Central memory CD8-positive, alpha-beta T cell (primary cell): Measurements from ENCODE around the gene LAIR2.
"Not testable (repeated sequence)": the region's sequence is repeated elsewhere in the genome, so short reads cannot be mapped to it uniquely, and the experiment has no call there.

Experiments used
- ATAC-seq: fragments of 150-1000 bp; cut with Tn5 transposase; replicated peaks from 2 replicates; pipeline ENCODE4 v1.10.0; 2022; ENCODE audit warnings: mild to moderate bottlenecking, moderate FRiP score, moderate number of reproducible peaks; ENCODE audit not compliant: poor library complexity, severe bottlenecking; ENCODE audit errors: extremely low read depth
- DNase-seq, 2 donors: peaks; one replicate each; pipeline ENCODE4 v3.0.0; 2021; ENCODE audit warnings: low spot score in 2 of 2
- H3K27ac Mint-ChIP-seq: one replicate; pipeline ENCODE4 v1.8.0; 2022; ENCODE audit warnings: low read depth, mild to moderate bottlenecking, moderate library complexity, mixed read lengths
- H3K27me3 Mint-ChIP-seq: one replicate; pipeline ENCODE4 v1.8.0; 2022; ENCODE audit warnings: mixed read lengths
- H3K36me3 Mint-ChIP-seq: one replicate; pipeline ENCODE4 v1.8.0; 2022; ENCODE audit warnings: mild to moderate bottlenecking, moderate library complexity, mixed read lengths; ENCODE audit not compliant: insufficient read depth
- H3K4me1 Mint-ChIP-seq: one replicate; pipeline ENCODE4 v1.8.0; 2022; ENCODE audit warnings: mixed read lengths
- H3K4me3 Mint-ChIP-seq: one replicate; pipeline ENCODE4 v1.8.0; 2022; ENCODE audit warnings: mild to moderate bottlenecking, moderate library complexity, mixed read lengths
- H3K9me3 Mint-ChIP-seq: one replicate; pipeline ENCODE4 v1.8.0; 2022; ENCODE audit warnings: mixed read lengths

Gene LAIR2

GRCh38 chr19:54461210-54461609 is 41.4 kb upstream of the LAIR2 start:
- ATAC-seq, result no peak
- H3K27me3 Mint-ChIP-seq, result no peaks in the 10 kb centered on the region
- no peak for DNase-seq
- H3K36me3 Mint-ChIP-seq, result peaks cover 65% of the 10 kb centered on the region
- no peak overlapping the region for H3K27ac Mint-ChIP-seq
- H3K4me1 Mint-ChIP-seq, result peaks cover 48% of the 10 kb centered on the region
- peak overlapping the region; percentile 86 for H3K4me3 Mint-ChIP-seq
- H3K9me3 Mint-ChIP-seq, result no peaks in the 10 kb centered on the region

- H3K4me1 Mint-ChIP-seq, result peaks cover 48% of the 10 kb centered on the region
- H3K27me3 Mint-ChIP-seq, result no peaks in the 10 kb centered on the region
- peaks cover 63% of the 10 kb centered on the region for H3K36me3 Mint-ChIP-seq
- DNase-seq (no peak), ATAC-seq (no peak)
- peak overlapping the region; percentile 42 for H3K27ac Mint-ChIP-seq
- peak overlapping the region; percentile 86 for H3K4me3 Mint-ChIP-seq
- no peaks in the 10 kb centered on the region for H3K9me3 Mint-ChIP-seq
Measured at GRCh38 chr19:54461613-54462012, 41.0 kb upstream of the LAIR2 start.

GRCh38 chr19:54462047-54462654 is 40.5 kb upstream of the LAIR2 start:
- Mint-ChIP-seq H3K4me1 (peaks cover 48% of the 10 kb centered on the region), H3K36me3 (peaks cover 59% of the 10 kb centered on the region), H3K27me3 (no peaks in the 10 kb centered on the region), H3K4me3 (peak overlapping the region; percentile 86), H3K9me3 (no peaks in the 10 kb centered on the region), H3K27ac (peak overlapping the region; percentile 42)
- ATAC-seq (no peak), DNase-seq (no peak)

GRCh38 chr19:54462655-54463530 is 39.7 kb upstream of the LAIR2 start:
- Mint-ChIP-seq H3K4me1 (peaks cover 48% of the 10 kb centered on the region), H3K36me3 (peaks cover 55% of the 10 kb centered on the region), H3K27me3 (no peaks in the 10 kb centered on the region), H3K27ac (peak overlapping the region; percentile 88), H3K9me3 (no peaks in the 10 kb centered on the region), H3K4me3 (peak overlapping the region; percentile 86)
- peak; percentile 56 for ATAC-seq
- DNase-seq, result peak; percentile 59 to 68

- Mint-ChIP-seq H3K27ac (peak within 1 kb of the TSS; percentile 88), H3K4me1 (peaks cover 42% of the 10 kb centered on the region), H3K9me3 (no peaks in the 10 kb centered on the region), H3K36me3 (peaks cover 48% of the 10 kb centered on the region), H3K27me3 (peaks cover 4% of the 10 kb centered on the region), H3K4me3 (peak within 1 kb of the TSS; percentile 86)
- peak; percentile 64 for ATAC-seq
- DNase-seq, result peak; percentile 87
Measured at GRCh38 chr19:54463531-54464043, 39.0 kb upstream of the LAIR2 start, which contains the start of gene LENG9. Gene LENG9 (minus strand): TSS chr19:54463778. CDS start chr19:54463526, 252 bp downstream.

GRCh38 chr19:54464044-54464629 is 38.5 kb upstream of the LAIR2 start:
- ATAC-seq, result peak; percentile 54
- no peaks in the 10 kb centered on the region for H3K9me3 Mint-ChIP-seq
- peak overlapping the region; percentile 86 for H3K4me3 Mint-ChIP-seq
- H3K27me3 Mint-ChIP-seq, result peaks cover 10% of the 10 kb centered on the region
- H3K4me1 Mint-ChIP-seq, result peaks cover 36% of the 10 kb centered on the region
- peak; percentile 71 to 76 for DNase-seq
- H3K36me3 Mint-ChIP-seq, result peaks cover 43% of the 10 kb centered on the region
- H3K27ac Mint-ChIP-seq, result peak overlapping the region; percentile 88

- H3K4me3 Mint-ChIP-seq, result peak overlapping the region; percentile 86
- H3K27me3 Mint-ChIP-seq, result peaks cover 17% of the 10 kb centered on the region
- H3K36me3 Mint-ChIP-seq, result peaks cover 36% of the 10 kb centered on the region
- no peaks in the 10 kb centered on the region for H3K9me3 Mint-ChIP-seq
- peaks cover 29% of the 10 kb centered on the region for H3K4me1 Mint-ChIP-seq
- H3K27ac Mint-ChIP-seq, result peak overlapping the region; percentile 88
- DNase-seq (peak in 1 of 2 donors; percentile 49), ATAC-seq (no peak)
Measured at GRCh38 chr19:54464630-54465425, 37.8 kb upstream of the LAIR2 start.

GRCh38 chr19:54465426-54466109 is 37.1 kb upstream of the LAIR2 start:
- no peak for DNase-seq
- no peak for ATAC-seq
- Mint-ChIP-seq H3K36me3 (peaks cover 33% of the 10 kb centered on the region), H3K9me3 (no peaks in the 10 kb centered on the region), H3K4me3 (peak overlapping the region; percentile 69), H3K27ac (no peak overlapping the region), H3K27me3 (peaks cover 24% of the 10 kb centered on the region), H3K4me1 (peaks cover 34% of the 10 kb centered on the region)

GRCh38 chr19:54466110-54466480 is 36.5 kb upstream of the LAIR2 start:
- not testable (repeated sequence) for ATAC-seq, DNase-seq, H3K27ac Mint-ChIP-seq, H3K9me3 Mint-ChIP-seq
- H3K4me3 Mint-ChIP-seq, result peak overlapping the region; percentile 69
- peaks cover 27% of the 10 kb centered on the region for H3K36me3 Mint-ChIP-seq
- peaks cover 29% of the 10 kb centered on the region for H3K27me3 Mint-ChIP-seq
- H3K4me1 Mint-ChIP-seq, result peaks cover 37% of the 10 kb centered on the region

GRCh38 chr19:54469496-54469934 is 33.1 kb upstream of the LAIR2 start:
- no peak overlapping the region for H3K27ac Mint-ChIP-seq
- peaks cover 18% of the 10 kb centered on the region for H3K4me1 Mint-ChIP-seq
- no peak for ATAC-seq
- no peak overlapping the region for H3K4me3 Mint-ChIP-seq
- H3K9me3 Mint-ChIP-seq, result no peaks in the 10 kb centered on the region
- peaks cover 52% of the 10 kb centered on the region for H3K27me3 Mint-ChIP-seq
- peaks cover 2% of the 10 kb centered on the region for H3K36me3 Mint-ChIP-seq
- DNase-seq, result no peak

GRCh38 chr19:54470276-54470887 is 32.2 kb upstream of the LAIR2 start:
- peaks cover 52% of the 10 kb centered on the region for H3K27me3 Mint-ChIP-seq
- peaks cover 14% of the 10 kb centered on the region for H3K4me1 Mint-ChIP-seq
- H3K4me3 Mint-ChIP-seq, result no peak overlapping the region
- H3K36me3 Mint-ChIP-seq, result peaks cover 2% of the 10 kb centered on the region
- H3K9me3 Mint-ChIP-seq, result no peaks in the 10 kb centered on the region
- ATAC-seq (no peak), DNase-seq (no peak)
- no peak overlapping the region for H3K27ac Mint-ChIP-seq
